Smooth muscle cell (in vitro differentiated cells): ENCODE data around the gene TSHZ2. TPM values are rescaled to one million over a fixed set of nuclear protein-coding genes. Genes with fewer than 3 reads are reported as not detected.

Source experiments
- DNase-seq: peaks from one replicate; lab custom pipeline; 2025; ENCODE audit not compliant: unreplicated experiment; lab: John Stamatoyannopoulos, UW
- H2AFZ ChIP-seq: fragments of 200-600 bp; sonication (generic); 2 replicates; pipeline ENCODE4 v1.6.0; 2016; ENCODE audit warnings: antibody characterized with exemption, low read depth, mild to moderate bottlenecking
- H3F3A ChIP-seq: fragments of 200-600 bp; sonication (generic); 2 replicates; pipeline ENCODE4 v1.6.0; 2017; ENCODE audit warnings: antibody characterized with exemption, low read depth
- H3K27ac ChIP-seq: fragments of 200-600 bp; sonication (generic); 2 replicates; pipeline ENCODE4 v1.5.1; 2016; ENCODE audit warnings: low read depth, mild to moderate bottlenecking
- H3K27me3 ChIP-seq: fragments of 200-600 bp; sonication (generic); 2 replicates; pipeline ENCODE4 v1.6.1; 2016; ENCODE audit warnings: low read depth, mild to moderate bottlenecking
- H3K36me3 ChIP-seq: fragments of 200-600 bp; sonication (generic); 2 replicates; pipeline ENCODE4 v1.5.1; 2016; ENCODE audit warnings: low read depth
- H3K4me1 ChIP-seq: fragments of 200-600 bp; sonication (generic); 2 replicates; pipeline ENCODE4 v1.5.1; 2016; ENCODE audit warnings: low read depth
- H3K4me2 ChIP-seq: fragments of 200-600 bp; sonication (generic); 2 replicates; pipeline ENCODE4 v1.6.0; 2016; ENCODE audit warnings: mild to moderate bottlenecking
- H3K4me3 ChIP-seq: fragments of 200-600 bp; sonication (generic); 2 replicates; pipeline ENCODE4 v1.5.1; 2016; ENCODE audit warnings: mild to moderate bottlenecking
- H3K79me2 ChIP-seq: fragments of 200-600 bp; sonication (generic); 2 replicates; pipeline ENCODE4 v1.6.0; 2016; ENCODE audit warnings: low read depth, mild to moderate bottlenecking
- H3K9ac ChIP-seq: fragments of 200-600 bp; sonication (generic); 2 replicates; pipeline ENCODE4 v1.6.0; 2016; ENCODE audit warnings: low read depth
- H3K9me3 ChIP-seq: fragments of 200-600 bp; sonication (generic); replicated peaks from 2 replicates; pipeline ENCODE4 v1.5.1; 2016; ENCODE audit warnings: low read depth
- H4K20me1 ChIP-seq: fragments of 200-600 bp; sonication (generic); 2 replicates; pipeline ENCODE4 v1.6.0; 2016; ENCODE audit warnings: low read depth
- WGBS: methylation state at CpG from one replicate; pipeline ENCODE4 v1.1.7; 2016; ENCODE audit warnings: low lambda C conversion rate; 5-methylcytosine and 5-hydroxymethylcytosine counted together
- polyA plus RNA-seq: library from polyadenylated mRNA; unstranded; fragments of >200 nt; fragmentation: Nextera tagmentation; extraction: Ambion mirVana; gene quantifications from 2 replicates; pipeline ENCODE4 v1.2.1, GENCODE V29; 2016
- total RNA-seq: library from RNA; depleted of rRNA; stranded (reverse); fragments of >200 nt; gene quantifications from 2 replicates; pipeline ENCODE4 v1.2.3, GENCODE V29; 2014
- TF ChIP-seq, protein P1 (sequence below): fragments of 200-600 bp; sonication (generic); IDR thresholded peaks from 2 replicates; pipeline ENCODE4 v1.5.1; 2017; ENCODE audit warnings: borderline replicate concordance, mild to moderate bottlenecking, antibody characterized with exemption; ENCODE audit not compliant: insufficient read depth, poor library complexity, severe bottlenecking

The TSHZ2 gene
- total and polyA plus RNA-seq, 2 experiments from 2014 or later: 4.8 to 6.6 TPM

DNA sequence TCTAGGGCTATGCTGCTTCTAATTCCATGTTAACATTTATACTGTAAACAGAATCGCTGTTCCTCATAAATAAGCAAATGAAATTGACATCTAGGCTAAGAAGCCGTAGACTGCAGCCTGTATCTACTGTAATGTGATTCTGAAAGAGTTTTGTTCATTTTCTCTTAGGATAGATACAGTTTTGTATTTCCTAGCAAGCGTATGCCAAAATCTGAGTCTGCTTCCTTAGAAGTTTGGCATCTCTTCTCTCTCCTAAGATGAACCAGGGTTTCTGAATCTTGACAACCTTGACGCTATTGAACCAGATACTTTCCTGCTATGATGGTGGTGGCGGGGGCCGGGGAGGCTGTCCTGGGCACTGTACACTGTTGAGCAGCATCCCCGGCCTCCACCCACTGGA, 198.0 kb downstream of the TSHZ2 start:
- H3K4me1 ChIP-seq: no peaks in the 10 kb centered on the region
- TF ChIP-seq, protein P1, sequence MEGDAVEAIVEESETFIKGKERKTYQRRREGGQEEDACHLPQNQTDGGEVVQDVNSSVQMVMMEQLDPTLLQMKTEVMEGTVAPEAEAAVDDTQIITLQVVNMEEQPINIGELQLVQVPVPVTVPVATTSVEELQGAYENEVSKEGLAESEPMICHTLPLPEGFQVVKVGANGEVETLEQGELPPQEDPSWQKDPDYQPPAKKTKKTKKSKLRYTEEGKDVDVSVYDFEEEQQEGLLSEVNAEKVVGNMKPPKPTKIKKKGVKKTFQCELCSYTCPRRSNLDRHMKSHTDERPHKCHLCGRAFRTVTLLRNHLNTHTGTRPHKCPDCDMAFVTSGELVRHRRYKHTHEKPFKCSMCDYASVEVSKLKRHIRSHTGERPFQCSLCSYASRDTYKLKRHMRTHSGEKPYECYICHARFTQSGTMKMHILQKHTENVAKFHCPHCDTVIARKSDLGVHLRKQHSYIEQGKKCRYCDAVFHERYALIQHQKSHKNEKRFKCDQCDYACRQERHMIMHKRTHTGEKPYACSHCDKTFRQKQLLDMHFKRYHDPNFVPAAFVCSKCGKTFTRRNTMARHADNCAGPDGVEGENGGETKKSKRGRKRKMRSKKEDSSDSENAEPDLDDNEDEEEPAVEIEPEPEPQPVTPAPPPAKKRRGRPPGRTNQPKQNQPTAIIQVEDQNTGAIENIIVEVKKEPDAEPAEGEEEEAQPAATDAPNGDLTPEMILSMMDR: no peak
- no peaks in the 10 kb centered on the region for H3K9me3 ChIP-seq
- H3K4me3 ChIP-seq: no peak overlapping the region
- no peaks in the 10 kb centered on the region for H3K27me3 ChIP-seq
- H3K27ac ChIP-seq: no peak overlapping the region
- no peaks in the 10 kb centered on the region for H4K20me1 ChIP-seq
- H3F3A ChIP-seq: no peaks in the 10 kb centered on the region
- H3K9ac ChIP-seq: no peak overlapping the region
- H3K79me2 ChIP-seq: no peaks in the 10 kb centered on the region
- no peak overlapping the region for H3K4me2 ChIP-seq
- no peak for DNase-seq
- no peak overlapping the region for H2AFZ ChIP-seq
- WGBS: 91% methylated on average over 7 of the region's 7 CpGs
- no peaks in the 10 kb centered on the region for H3K36me3 ChIP-seq

DNA sequence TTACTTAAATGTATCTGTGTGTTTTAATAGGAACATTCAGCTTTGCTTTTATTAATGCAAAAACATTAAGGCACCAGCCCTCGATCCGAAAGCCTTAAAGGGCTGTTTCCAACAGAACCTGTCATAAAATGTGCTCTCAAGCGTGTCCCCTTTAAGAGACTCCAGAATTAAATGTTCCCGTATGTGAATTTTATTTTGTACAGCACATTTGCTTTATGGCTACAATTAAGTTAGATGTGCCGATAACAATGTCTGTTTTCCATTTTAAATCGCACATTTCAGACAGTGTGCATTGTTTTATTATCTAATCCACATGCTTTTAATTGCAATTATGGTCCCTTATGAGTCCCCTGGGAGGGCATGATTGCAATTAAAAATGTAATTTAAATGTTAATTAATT, 198.9 kb downstream of the TSHZ2 start:
- no peak overlapping the region for H3K27ac ChIP-seq
- no peak for DNase-seq
- TF ChIP-seq, protein P1: no peak
- no peaks in the 10 kb centered on the region for H3K27me3 ChIP-seq
- no peak overlapping the region for H2AFZ ChIP-seq
- no peak overlapping the region for H3K4me3 ChIP-seq
- no peak overlapping the region for H3K9ac ChIP-seq
- no peaks in the 10 kb centered on the region for H3K4me1 ChIP-seq
- no peaks in the 10 kb centered on the region for H3K79me2 ChIP-seq
- H3K9me3 ChIP-seq: no peaks in the 10 kb centered on the region
- no peaks in the 10 kb centered on the region for H3K36me3 ChIP-seq
- no peaks in the 10 kb centered on the region for H4K20me1 ChIP-seq
- no peaks in the 10 kb centered on the region for H3F3A ChIP-seq
- H3K4me2 ChIP-seq: no peak overlapping the region
- WGBS: 95% methylated on average over 6 of the region's 6 CpGs

GRCh38 chr20:53174454-53174853, 202.3 kb downstream of the TSHZ2 start:
- TF ChIP-seq, protein P1: no peak
- no peaks in the 10 kb centered on the region for H3K36me3 ChIP-seq
- H2AFZ ChIP-seq: no peak overlapping the region
- H3K9ac ChIP-seq: no peak overlapping the region
- no peak for DNase-seq
- no peaks in the 10 kb centered on the region for H3K79me2 ChIP-seq
- H3K9me3 ChIP-seq: no peaks in the 10 kb centered on the region
- no peak overlapping the region for H3K27ac ChIP-seq
- H3K27me3 ChIP-seq: no peaks in the 10 kb centered on the region
- peaks cover 2% of the 10 kb centered on the region for H3K4me1 ChIP-seq
- H4K20me1 ChIP-seq: no peaks in the 10 kb centered on the region
- H3K4me2 ChIP-seq: no peak overlapping the region
- H3F3A ChIP-seq: no peaks in the 10 kb centered on the region
- 87% methylated on average over 3 of the region's 3 CpGs for WGBS
- no peak overlapping the region for H3K4me3 ChIP-seq

DNA sequence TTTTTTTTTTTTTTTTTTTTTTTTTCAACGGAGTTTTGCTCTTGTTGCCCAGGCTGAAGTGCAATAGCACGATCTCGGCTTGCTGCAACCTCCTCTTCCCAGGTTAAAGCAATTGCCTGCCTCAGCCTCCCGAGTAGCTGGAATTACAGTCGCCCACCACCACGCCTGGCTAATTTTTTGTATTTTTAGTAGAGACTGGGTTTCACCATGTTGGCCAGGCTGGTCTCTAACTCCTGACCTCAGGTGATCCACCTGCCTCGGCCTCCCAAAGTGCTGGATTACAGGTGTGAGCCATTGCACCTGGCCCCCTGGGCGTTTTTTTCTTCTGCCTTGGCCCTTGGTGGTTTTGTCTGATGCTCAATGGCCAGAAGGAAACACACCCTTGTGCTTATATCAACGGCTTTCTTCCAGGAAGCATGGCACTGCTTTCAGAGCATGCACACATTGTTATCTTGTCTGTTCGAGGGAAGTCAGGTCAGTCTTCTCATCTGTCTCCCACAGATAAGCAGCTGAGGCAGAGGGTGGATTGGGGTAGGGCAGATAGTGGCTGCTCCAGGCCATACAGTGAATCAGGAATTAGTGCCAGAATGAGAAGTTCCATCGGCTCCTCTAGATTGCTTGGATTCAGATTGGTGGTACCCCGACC, 203.1 kb downstream of the TSHZ2 start:
- WGBS: 83% methylated on average over 12 of the region's 12 CpGs
- Histone ChIP-seq H3K4me2 (no peak overlapping the region), H3K79me2 (no peaks in the 10 kb centered on the region), H3F3A (no peaks in the 10 kb centered on the region), H3K27me3 (no peaks in the 10 kb centered on the region), H4K20me1 (no peaks in the 10 kb centered on the region), H3K9ac (no peak overlapping the region), H3K4me3 (no peak overlapping the region), H3K27ac (no peak overlapping the region), H3K36me3 (no peaks in the 10 kb centered on the region), H3K4me1 (peaks cover 2% of the 10 kb centered on the region), H2AFZ (no peak overlapping the region), H3K9me3 (no peaks in the 10 kb centered on the region)
- TF ChIP-seq, protein P1: no peak
- no peak for DNase-seq
